ENCODE data around the gene DPM3. TPM values are rescaled to one million over a fixed set of nuclear protein-coding genes. Genes with fewer than 3 reads are reported as not detected.

The DPM3 gene
- total RNA-seq, 1 experiment from 2014 or later = 27.8 TPM

DNA sequence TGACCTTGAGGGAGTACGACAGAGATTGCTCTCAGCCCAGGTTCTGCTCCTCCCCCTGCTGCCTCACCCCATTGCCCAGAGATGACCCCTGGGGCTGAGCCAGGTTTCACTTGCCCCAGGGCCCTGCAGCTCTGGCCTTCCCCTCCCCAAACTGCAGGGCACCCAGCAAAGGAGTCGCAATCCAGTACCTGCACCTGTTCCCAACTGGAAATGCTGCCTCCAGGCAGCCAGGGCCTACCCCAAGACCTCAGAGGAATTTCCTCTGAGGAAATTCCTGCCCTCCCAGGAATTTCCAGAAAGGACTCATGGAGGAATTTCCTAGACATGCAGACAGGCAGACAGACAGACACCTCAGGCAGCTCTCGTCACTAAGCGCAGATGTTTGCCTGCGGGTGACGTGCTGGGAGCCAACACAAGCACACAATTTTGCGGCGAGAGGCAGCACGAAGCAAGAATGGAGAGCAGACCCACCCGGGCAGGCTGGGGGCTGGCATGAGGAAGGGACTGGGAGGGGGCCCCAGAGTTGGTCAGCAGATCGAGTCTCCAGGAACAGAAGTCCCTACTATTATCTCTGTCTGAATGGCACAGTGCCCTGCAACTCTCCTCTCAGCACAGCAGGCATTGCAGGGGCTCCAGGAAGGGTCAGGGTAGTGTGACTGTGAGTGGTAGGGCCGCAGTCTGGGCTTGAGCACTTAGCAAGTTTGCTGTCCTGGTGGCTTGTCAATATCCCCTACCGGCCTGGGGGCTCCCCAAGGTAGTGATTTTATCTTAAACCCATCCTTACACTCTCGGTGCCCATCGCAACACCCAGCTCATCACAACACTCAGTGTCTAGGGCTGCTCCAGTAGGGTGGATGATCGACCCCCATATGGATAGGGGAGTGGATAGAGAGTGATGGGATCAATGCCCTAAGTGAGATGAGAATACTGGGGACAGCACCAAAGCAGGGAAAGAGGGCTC is 15.5 kb downstream of the DPM3 start:
- Histone ChIP-seq H3K9me3 (no peaks in the 10 kb centered on the region), H3K4me3 (ENCODE audit: low read depth, low read length) (no peak overlapping the region), H3K27me3 (replicated peaks; ENCODE audit: control insufficient read depth, insufficient read depth, low read length) (no peaks in the 10 kb centered on the region), H3K36me3 (ENCODE audit: control insufficient read depth, insufficient read depth, low read length) (no peaks in the 10 kb centered on the region), H3K4me1 (peaks cover 63% of the 10 kb centered on the region)
- BruUV-seq (replicated peaks) = no TSS peak
- Mint-ChIP-seq H3K9me3 (ENCODE audit: unreplicated experiment) (no peaks in the 10 kb centered on the region), H3K4me3 (ENCODE audit: unreplicated experiment) (peak overlapping the region; percentile 89), H3K4me1 (ENCODE audit: low read depth, unreplicated experiment) (peaks cover 38% of the 10 kb centered on the region), H3K36me3 (ENCODE audit: insufficient read depth, unreplicated experiment) (peaks cover 21% of the 10 kb centered on the region), H3K27me3 (ENCODE audit: insufficient read depth, unreplicated experiment) (no peaks in the 10 kb centered on the region), H3K27ac (ENCODE audit: unreplicated experiment) (peak overlapping the region; percentile 80)
- TF ChIP-seq, protein P1, sequence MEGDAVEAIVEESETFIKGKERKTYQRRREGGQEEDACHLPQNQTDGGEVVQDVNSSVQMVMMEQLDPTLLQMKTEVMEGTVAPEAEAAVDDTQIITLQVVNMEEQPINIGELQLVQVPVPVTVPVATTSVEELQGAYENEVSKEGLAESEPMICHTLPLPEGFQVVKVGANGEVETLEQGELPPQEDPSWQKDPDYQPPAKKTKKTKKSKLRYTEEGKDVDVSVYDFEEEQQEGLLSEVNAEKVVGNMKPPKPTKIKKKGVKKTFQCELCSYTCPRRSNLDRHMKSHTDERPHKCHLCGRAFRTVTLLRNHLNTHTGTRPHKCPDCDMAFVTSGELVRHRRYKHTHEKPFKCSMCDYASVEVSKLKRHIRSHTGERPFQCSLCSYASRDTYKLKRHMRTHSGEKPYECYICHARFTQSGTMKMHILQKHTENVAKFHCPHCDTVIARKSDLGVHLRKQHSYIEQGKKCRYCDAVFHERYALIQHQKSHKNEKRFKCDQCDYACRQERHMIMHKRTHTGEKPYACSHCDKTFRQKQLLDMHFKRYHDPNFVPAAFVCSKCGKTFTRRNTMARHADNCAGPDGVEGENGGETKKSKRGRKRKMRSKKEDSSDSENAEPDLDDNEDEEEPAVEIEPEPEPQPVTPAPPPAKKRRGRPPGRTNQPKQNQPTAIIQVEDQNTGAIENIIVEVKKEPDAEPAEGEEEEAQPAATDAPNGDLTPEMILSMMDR (IDR thresholded peaks at IDR 0.05; ENCODE audit: insufficient read depth in 1 of 2, low read depth in 1 of 2, low read length in 1 of 2, severe bottlenecking in 1 of 2, unreplicated experiment in 1 of 2) = no peak
- ChIA-PET CTCF (interaction anchor here (0.5 to 2.9 kb wide), 11 partner anchors 7 to 126 kb away, joined by 3 to 16 read pairs (median 5); partner anchors contain the start of genes KRTCAP2 and SLC50A1), POLR2A (interaction anchor here (0.5 to 1.2 kb wide), 3 partner anchors 43 to 267 kb away, joined by 3 read pairs; no protein-coding TSS in a partner anchor)
- DNase-seq = peak; percentile 56 to 80
- intact Hi-C loops (cut with micrococcal nuclease; ENCODE audit: unreplicated experiment) = loop anchor here (5.0 kb wide), 1 partner anchor 122 kb away; the partner anchor contains the start of gene ZBTB7B

DNA sequence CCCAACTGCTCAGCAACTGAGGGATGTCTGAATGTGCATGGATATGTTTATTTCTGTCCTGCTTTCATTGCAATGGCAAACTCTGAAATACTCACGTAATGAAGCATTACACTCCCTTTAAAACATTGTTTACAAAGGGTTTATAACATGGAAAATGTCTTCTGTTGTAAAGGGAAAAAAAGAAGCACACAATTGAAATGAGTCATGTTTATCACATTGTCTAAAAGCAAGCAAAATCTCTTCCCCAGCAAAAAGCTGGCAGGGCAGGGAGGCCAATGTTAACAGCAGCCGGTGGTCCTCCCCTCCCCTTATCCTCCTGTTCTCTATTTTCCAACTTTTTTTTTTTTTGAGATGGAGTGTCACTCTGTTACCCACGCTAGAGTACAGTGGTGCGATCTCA is 16.5 kb downstream of the DPM3 start:
- Histone ChIP-seq H3K9me3 (no peaks in the 10 kb centered on the region), H3K4me3 (ENCODE audit: low read depth, low read length) (no peak overlapping the region), H3K27me3 (replicated peaks; ENCODE audit: control insufficient read depth, insufficient read depth, low read length) (no peaks in the 10 kb centered on the region), H3K36me3 (ENCODE audit: control insufficient read depth, insufficient read depth, low read length) (no peaks in the 10 kb centered on the region), H3K4me1 (peaks cover 56% of the 10 kb centered on the region)
- Mint-ChIP-seq H3K27ac (ENCODE audit: unreplicated experiment) (peak overlapping the region; percentile 80), H3K9me3 (ENCODE audit: unreplicated experiment) (no peaks in the 10 kb centered on the region), H3K4me1 (ENCODE audit: low read depth, unreplicated experiment) (peaks cover 40% of the 10 kb centered on the region), H3K27me3 (ENCODE audit: insufficient read depth, unreplicated experiment) (no peaks in the 10 kb centered on the region), H3K4me3 (ENCODE audit: unreplicated experiment) (no peak overlapping the region), H3K36me3 (ENCODE audit: insufficient read depth, unreplicated experiment) (peaks cover 17% of the 10 kb centered on the region)
- no peak for DNase-seq
- intact Hi-C loops (cut with micrococcal nuclease; ENCODE audit: unreplicated experiment) = no loop called here
- BruUV-seq (replicated peaks) = no TSS peak
- POLR2A ChIA-PET = interaction anchor here (0.6 kb wide), 1 partner anchor 68 kb away, joined by 3 read pairs; no protein-coding TSS in a partner anchor
- TF ChIP-seq, protein P1 (IDR thresholded peaks at IDR 0.05; ENCODE audit: insufficient read depth in 1 of 2, low read depth in 1 of 2, low read length in 1 of 2, severe bottlenecking in 1 of 2, unreplicated experiment in 1 of 2) = no peak
- CTCF ChIA-PET = interaction anchor here (0.6 to 0.9 kb wide), 2 partner anchors 19 to 32 kb away, joined by 3 to 5 read pairs; no protein-coding TSS in a partner anchor

DNA sequence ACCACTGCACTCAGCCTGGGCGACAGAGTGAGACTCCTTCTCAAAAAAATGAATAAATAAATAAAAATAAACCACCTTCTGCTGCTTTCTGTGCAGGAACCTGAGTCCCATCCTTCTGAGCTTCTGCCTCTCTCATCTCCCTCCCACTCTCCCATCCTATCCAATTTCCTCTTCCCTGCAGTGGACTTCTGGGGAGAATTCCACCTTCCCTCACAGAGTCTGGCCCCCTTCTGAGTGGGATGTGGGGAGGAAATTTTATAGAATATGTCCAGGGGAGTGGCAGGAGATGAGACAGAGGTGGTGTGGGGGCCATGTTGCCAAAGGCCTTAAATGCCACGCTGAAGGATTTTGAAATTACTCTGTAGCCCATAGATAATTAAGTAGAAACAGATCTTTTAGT is 18.0 kb downstream of the DPM3 start:
- Mint-ChIP-seq H3K27ac (ENCODE audit: unreplicated experiment) (no peak overlapping the region), H3K4me1 (ENCODE audit: low read depth, unreplicated experiment) (peaks cover 34% of the 10 kb centered on the region), H3K36me3 (ENCODE audit: insufficient read depth, unreplicated experiment) (peaks cover 17% of the 10 kb centered on the region), H3K4me3 (ENCODE audit: unreplicated experiment) (no peak overlapping the region), H3K9me3 (ENCODE audit: unreplicated experiment) (no peaks in the 10 kb centered on the region), H3K27me3 (ENCODE audit: insufficient read depth, unreplicated experiment) (no peaks in the 10 kb centered on the region)
- TF ChIP-seq, protein P1 (IDR thresholded peaks at IDR 0.05; ENCODE audit: insufficient read depth in 1 of 2, low read depth in 1 of 2, low read length in 1 of 2, severe bottlenecking in 1 of 2, unreplicated experiment in 1 of 2) = no peak
- Histone ChIP-seq H3K4me3 (ENCODE audit: low read depth, low read length) (no peak overlapping the region), H3K4me1 (peaks cover 51% of the 10 kb centered on the region), H3K9me3 (no peaks in the 10 kb centered on the region), H3K36me3 (ENCODE audit: control insufficient read depth, insufficient read depth, low read length) (no peaks in the 10 kb centered on the region), H3K27me3 (replicated peaks; ENCODE audit: control insufficient read depth, insufficient read depth, low read length) (no peaks in the 10 kb centered on the region)
- no TSS peak for BruUV-seq (replicated peaks)
- no peak for DNase-seq
- ChIA-PET CTCF (interaction anchor here (1.4 kb wide), 1 partner anchor 45 kb away, joined by 6 read pairs; no protein-coding TSS in a partner anchor), POLR2A (no interaction called here)
- intact Hi-C loops (cut with micrococcal nuclease; ENCODE audit: unreplicated experiment) = no loop called here

All from Caco-2 (cell line).